ENCODE measurements around the gene DCUN1D3. TPM values are rescaled to one million over a fixed set of nuclear protein-coding genes. Genes with fewer than 3 reads are reported as not detected.

The DCUN1D3 gene
- total RNA-seq, 1 experiment from 2014 or later: 10.0 TPM

DNA sequence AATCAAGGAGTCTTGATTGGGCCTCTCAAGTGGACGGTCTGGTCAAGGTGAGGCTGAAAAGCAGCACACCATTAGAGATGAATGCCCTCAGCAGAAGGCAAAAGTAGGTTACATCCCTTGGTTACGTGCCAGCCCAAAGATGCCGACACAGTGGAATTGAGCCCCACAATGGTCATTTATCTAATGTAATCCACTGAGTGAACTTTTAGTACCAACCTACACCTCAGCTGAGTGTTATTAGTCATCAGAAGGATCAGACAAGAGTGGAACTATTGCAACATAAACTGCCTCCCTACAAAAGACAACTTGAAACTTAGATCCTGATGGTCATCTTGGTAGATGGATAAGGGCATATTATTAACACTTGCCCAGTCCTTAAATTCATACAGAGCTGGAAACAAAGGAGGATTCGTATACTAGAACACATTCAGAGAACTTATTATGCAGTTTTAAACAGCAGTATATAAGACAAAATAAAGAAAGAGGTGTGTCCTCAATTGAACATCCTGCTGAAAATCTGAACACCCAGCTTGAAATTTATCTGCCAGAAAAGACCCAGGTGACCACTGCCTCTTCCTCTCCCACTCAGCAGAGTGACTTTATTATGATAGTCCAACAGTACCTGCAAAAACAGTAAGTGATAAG is 2.8 kb downstream of the DCUN1D3 start:
- DNase-seq (ENCODE audit: extremely low read depth, low read depth): no peak

DNA sequence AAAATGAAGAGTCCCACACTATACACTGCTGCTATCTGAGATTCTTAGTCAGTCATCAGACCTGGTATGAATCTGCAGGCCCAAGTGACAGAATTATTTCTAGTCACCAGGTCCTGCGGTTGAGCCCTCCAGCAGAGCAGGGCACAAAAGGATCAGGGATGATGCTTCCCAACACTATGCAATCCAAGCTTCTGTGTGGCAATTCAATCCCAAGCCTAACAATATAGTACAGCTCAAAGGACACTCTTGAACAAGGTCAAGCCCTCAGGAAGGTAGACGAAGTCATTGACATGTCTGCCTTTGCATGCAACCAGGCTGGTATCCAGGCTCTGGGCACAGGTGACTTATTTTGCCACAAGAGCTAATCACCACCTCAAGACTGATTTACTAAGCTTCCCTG is 5.8 kb downstream of the DCUN1D3 start:
- DNase-seq (ENCODE audit: extremely low read depth, low read depth): no peak

DNA sequence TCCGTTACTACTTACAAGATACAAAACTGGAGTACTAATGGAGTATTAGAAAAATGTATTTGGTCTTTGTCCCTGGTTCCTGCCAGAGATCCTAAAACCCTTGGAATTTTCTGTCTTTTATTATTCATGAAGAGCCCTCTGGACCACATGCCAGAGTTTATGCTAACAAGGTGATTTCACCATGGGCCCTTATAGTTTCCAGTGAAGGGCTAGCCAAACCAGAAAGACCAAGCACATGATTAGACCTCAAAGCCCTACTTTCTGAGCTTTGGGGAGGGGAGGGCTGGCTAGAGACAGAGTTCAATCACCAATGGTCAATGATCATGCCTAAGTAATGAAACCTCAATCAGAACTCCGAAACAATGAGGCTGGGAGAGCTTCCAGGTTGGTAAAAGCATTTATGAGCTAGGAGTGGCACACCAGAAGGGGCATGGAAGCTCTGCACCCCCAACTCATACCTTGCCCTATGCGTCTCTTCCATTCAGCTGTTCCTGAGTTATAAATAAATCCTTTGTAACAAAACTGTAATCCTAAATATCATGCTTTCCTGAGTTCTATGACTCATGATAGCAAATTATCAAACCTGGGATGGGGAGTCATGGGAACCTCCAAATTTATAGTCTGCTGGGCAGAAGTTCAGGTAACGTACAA is 10.4 kb downstream of the DCUN1D3 start:
- DNase-seq (ENCODE audit: extremely low read depth, low read depth): no peak

DNA sequence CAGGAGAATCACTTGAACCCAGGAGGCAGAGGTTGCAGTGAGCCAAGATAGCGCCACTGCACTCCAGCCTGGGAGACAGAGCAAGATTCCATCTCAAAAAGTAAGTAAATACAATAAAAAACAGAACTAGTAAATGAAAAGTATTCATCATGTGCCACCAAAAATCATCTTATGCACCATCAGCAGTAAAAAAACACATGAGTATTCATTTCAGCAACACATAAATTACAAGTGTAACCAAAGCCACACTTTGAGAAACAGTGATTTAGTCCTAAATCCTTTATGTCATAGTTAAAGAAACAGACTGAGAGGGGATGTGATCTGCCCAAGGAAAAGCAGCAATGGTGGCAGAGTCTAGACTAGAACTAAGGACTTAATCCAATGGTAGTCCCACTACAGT is 13.0 kb downstream of the DCUN1D3 start:
- no peak for DNase-seq (ENCODE audit: extremely low read depth, low read depth)

DNA sequence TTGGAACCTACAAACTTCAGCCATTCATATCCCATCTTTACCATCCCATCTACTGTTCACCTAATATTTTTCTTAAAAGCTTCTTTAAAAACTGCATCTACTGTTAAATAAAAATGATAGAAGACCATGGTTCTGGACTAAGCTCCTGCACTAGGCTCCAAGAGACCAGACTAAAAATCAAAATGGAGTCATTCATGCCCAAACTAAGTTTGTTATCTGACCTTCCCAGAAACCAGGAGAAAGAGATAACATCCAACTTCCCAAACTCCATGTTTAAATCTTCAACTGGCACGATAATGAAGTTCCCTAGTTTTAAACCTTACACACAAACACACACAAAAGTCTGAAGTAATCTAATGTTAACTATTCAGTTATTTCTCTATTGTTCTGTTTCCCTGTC is 13.8 kb downstream of the DCUN1D3 start:
- DNase-seq (ENCODE audit: extremely low read depth, low read depth): no peak

DNA sequence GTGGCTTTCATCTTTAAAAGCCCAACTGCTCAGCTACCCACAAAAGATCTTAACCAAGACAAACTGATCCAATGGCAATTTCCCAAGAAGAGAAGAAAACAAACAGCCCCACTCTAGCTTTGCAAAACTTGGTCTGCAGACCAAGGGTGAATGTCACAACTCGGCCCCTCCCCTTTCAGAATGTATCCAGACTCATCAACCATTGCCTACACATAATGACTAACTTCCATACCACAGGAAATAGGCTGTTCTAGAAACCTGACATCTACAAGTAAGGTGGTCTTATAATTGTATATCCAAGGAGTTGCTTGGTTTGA is 16.0 kb downstream of the DCUN1D3 start:
- no peak for DNase-seq (ENCODE audit: extremely low read depth, low read depth)

DNA sequence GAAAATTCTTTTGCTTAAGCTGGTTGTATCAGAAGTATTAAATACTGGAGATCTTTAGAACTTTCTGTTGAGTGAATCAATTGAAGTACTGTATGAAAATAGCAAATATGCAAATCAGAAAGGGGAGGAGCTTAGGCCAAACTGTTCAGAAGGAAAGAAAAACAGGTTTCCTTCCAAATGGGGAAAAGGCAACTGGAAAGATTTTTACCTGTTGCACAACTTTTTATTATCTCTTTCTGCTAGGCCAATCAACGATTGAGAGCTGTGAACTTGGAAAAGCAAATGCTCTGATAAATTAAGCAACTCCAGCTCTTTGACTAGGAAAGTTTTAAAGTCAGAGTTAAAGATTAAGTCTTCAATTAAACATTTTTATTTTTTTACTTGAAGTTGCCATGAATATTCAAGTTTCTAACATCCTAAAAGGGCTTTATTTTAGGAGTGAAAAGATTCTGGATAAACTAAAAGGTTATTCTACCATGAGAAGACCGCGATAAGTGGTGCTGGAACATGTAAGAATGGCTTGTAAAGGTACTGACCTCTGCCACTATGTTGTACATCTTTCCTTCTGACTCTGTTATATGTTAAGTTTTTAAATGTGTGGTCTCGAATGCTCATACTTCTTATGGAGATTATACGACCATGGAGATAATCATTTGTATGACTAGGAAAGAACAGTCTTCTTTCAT is 16.5 kb downstream of the DCUN1D3 start:
- no peak for DNase-seq (ENCODE audit: extremely low read depth, low read depth)

DNA sequence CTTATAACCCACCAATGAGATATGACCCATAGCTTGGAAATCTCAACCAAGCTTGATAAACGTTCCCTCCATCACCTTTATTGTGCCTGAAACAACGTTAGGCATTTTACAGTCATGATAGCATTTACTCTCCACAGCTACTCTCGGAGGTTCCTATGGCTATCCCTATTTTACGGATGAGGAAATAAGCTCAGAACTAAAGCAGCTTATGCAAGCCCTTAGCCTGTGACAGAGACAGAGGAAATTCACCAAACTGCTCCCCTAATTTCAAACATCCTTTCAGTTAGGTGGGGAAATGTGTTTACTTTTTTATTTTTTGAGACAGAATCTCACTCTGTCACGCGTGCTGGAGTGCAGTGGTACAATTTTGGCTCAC is 18.7 kb downstream of the DCUN1D3 start:
- no peak for DNase-seq (ENCODE audit: extremely low read depth, low read depth)

DNA sequence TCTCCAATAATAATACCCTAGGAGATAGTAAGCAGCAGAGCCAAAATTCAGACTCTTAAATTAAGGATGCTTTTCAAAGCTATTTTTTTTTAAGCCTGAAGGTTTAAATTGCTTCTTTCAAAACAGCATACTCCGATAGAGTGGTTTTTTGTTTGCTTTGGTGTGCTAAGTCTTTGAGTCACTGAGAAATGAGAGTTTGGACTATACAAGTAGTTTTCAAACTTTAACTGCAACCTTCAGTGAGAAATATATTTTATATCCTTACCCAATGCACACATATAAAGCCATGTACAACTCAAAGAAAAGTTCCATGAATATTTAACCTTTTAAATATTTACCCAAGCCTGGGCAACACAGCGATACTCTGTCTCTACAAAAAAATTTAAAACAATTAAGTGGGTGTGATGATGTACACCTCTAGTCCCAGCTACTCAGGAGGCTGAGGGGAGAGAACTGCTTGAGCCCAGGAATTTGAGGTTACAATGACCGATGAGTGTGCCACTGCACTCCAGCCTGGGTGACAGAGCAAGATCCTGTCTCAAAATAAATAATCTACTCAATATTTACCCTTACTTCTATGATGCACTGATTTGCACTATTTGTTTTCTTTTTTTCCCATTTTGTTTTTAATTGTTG is 19.2 kb downstream of the DCUN1D3 start:
- no peak for DNase-seq (ENCODE audit: extremely low read depth, low read depth)

DNA sequence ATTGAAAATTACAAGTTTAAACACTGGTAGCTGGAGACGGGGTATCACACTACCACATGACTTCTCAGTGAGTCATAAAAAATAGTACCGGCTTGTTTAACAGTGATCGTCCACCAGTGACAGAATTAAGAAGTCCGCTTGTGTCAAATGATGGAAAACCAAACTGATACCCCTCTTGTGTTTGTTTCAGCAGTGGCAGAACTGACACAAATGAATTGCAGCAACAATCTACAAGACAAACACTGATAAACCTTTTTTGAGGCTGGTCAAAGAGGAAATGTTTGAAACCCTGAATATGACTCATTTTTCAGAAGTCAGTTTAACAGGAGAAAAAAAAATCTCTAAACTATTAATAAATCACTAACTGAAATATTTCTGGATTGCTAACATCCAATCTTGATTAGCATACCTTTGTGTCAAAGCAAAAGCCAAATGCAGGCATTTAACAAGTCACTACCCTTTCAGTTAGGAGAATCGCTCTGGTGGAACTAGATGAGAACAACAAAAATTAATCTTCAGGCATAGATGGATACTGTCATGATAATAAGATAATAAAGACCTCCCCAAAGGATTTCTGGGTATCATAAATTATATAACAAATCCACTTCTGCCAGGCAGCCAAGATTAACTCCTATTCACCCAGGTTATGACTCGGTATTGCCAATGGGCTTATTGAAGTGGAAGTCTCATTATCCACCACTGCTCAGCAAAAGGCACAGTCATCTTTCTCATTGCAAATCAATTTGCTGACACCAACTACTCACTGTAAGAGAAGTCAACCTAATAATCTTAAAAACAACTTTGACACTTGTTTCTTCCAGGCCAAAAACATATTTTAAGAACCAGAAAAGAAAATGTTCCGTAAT is 20.8 kb downstream of the DCUN1D3 start:
- no peak for DNase-seq (ENCODE audit: extremely low read depth, low read depth)

DNA sequence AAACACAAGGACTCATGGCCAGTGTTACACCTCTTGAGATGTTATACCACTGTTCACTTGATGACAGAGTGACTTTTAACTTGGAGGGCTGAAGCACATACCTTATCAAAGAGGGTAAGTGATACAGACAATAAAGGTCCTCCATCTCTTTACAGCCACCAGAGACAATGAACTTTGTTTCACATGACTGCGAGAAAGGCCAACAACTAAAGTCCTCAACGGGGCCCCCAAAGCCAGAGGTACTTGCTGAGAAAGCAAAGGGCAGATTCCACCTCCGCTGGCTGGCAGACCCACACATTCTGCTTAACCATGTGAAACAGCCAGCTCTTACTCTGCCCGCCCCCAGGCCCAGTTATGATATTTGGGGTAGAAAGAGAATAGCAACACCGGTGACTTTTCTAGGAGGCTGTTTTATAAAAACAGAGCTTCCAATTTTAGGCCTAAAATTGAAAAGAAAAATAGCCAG is 21.4 kb downstream of the DCUN1D3 start:
- no peak for DNase-seq (ENCODE audit: extremely low read depth, low read depth)

DNA sequence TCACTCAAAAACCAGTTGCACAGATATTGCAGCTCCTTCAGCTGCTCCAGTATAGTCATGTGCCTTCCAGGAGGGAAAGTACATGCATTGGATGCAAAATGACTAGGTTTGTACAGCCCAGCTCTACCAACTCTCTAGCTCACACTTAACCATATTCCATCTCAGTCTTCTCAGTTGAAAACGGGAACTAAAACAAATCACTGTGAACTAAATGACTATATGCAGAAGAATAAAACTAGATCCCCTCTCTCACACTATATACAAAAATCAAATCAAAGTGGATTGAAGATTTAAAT is 24.9 kb downstream of the DCUN1D3 start:
- no peak for DNase-seq (ENCODE audit: extremely low read depth, low read depth)

DNA sequence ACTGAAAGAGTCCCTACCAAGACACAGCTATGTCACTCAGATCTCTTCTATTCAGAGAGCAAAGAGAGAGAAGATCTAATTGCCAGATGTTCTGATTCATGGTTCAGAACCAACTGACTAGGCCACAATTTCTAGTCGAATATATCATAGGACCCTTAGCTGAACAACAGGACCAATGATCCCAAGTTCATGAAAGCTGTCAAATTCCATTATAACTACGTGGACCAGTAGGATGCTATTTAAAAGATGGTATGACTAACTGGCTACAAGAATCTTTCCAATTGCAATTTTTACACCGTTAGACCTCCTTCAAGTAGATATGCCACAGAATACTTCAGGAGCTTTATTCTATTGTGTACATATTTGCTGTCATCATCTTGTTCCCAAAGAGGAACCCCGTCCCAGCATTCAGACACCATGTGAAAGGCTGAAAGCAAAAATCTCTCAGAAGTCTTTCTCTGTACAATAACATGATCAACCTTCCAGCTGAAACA is 26.0 kb downstream of the DCUN1D3 start:
- DNase-seq (ENCODE audit: extremely low read depth, low read depth): no peak

DNA sequence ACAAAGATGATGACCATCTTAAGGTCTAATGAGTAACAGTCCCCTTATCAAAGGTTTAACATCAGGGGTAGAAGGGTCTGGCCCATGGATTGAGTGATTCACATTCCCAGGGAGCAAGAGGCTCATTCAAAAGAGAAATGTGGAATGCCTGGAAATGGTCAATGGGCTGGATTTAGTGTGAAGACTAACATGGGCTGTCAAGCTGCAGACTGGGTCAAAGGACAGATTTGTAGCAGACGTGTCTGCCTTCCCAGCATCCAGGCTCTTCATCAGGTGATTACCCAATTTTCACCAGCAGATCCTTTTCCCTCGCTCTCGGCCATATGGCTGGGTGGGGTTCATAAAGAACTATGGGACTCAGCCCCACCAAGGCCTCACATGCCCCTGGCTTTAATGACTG is 26.8 kb downstream of the DCUN1D3 start:
- DNase-seq (ENCODE audit: extremely low read depth, low read depth): no peak

DNA sequence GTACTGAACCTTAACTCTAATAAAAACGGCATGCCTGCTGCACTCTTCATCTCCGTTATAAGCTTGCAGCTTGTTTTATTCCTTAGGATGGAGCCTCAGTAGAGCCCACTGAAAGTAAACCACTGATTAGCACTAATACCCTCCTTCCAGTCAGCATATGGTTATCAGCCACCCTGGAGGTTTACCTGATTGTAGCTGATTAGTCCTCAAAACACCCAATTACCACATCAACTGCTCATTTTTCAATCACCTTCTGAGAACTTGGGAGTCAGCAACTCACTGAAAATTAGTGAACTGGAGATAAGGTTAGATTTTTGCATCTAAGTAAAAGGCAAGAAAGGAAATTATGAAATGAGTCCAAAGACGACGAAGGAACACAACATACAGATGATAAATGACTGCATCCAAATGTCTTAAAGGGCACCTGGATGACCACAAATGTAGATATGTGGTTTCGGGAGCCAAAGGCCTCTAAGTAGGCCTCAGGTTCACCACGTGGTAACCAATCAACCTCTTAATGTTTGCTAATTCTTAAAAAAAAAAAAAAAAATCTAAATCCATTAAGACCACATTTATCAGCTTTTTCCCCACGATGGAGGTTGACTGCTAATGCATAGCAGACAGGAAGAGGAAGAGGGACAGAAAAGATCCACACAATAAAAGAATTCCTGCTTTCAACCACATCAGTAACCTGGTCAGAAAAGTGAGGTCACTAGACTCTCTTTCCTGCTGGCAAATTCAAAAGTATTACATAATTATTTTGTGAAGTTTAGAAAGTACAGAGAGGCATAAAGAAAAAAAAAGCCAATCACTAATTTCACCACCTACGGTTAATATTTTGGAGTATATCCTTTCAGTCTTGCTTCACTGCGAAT is 28.0 kb downstream of the DCUN1D3 start:
- DNase-seq (ENCODE audit: extremely low read depth, low read depth): no peak

DNA sequence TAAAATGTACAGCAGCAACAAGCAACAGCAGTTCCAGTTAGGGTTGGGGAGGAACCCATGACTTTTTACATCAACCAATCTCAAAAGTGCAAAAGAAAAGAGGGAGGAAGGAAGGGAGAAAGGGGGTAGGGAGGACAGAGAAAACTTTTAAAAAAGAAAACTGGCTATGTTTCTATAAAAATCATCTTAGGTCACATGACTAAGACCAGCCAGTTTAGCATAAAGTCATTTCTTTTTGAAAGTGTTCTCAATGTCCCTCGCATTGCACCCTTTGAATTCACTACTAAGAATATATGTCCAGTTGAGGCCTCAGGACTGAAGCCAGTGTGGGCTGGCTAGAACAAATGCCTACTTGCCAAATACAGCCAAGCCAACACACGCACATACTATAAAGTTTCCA is 28.9 kb downstream of the DCUN1D3 start:
- DNase-seq (ENCODE audit: extremely low read depth, low read depth): no peak

DNA sequence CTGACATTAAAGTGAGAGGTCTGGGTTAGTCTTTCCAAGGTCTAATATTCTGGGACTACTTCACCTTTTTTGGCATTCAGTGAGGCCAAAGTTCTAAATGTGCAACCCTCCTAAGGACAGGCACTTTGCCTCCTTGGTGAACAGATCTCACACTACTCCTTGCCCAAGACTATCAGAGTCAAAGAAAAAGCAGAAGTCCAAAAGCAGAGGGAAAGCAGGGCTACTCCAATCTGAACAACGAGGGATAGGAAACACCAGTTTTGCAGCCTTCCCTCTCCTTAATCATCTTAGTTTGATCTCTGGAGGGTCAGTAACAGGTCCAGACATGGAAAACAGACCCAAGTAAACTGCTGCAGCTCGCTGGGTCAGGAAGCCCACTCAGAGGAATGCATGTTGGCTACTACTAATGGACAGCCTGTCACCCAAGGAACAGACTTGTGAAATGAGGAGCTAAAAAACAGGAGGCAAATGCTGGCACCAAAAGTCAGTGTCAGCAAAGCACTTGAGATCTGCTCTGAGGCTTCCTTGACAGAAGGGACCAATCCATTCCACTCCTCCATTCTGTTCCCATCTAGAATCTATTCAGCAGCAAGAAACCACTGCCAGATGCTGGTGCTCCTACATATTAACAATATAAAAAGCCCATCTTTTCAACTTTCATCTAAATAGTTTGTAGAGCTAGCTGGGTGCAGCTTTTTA is 29.9 kb downstream of the DCUN1D3 start:
- no peak for DNase-seq (ENCODE audit: extremely low read depth, low read depth)

DNA sequence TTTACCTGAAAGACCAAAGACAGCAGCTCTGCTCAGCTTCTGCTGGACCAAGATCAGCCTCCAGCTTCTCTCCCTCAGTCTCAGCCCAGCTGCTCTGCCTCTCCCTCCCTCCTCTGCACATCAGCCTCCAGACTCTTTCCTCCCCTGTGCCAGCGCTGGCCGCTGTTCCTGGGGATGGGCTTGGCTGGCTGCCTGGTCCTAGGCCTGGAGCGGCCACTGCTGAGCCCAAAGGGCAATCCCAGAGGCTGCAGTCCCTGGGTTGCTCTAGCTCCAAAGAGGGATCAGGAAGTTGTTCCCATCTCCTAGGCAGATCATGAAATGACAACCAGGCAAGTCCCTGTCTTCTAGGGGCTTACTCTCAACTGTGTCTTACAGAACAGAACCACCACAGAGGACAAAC is 31.3 kb downstream of the DCUN1D3 start:
- no peak for DNase-seq (ENCODE audit: extremely low read depth, low read depth)

DNA sequence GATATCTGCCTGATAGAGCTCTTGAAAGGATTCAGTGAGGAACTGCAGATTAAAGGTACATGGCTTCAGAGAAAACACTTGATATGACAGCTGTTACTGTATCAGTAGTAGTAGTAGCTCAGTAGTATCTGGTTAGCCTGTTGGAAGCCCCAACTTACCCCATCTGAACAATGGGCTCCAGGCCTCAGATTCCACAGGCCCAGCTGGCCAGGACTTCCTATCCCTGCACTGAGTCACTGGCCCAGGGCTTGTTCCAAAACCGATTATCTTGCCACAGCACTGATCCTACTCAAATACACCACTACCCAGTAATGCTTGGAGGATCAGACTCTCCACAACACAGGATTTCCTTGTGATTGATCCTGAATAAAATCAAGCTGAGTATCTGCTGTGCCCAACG is 32.6 kb downstream of the DCUN1D3 start:
- DNase-seq (ENCODE audit: extremely low read depth, low read depth): no peak
